Kidney (tissue), 14 donors: ENCODE results near the gene FMNL2. TPM values are rescaled to one million over a fixed set of nuclear protein-coding genes. Genes with fewer than 3 reads are reported as not detected.

Source experiments
- DNase-seq, 5 donors: peaks; one replicate each; pipeline ENCODE4 v3.0.0-alpha.2; 2013 to 2020
- FAIRE-seq: peaks from 2 replicates; lab custom pipeline; 2012; peaks lifted over from hg19 to GRCh38; lab: Jason Lieb, UNC
- H3K27ac ChIP-seq, 2 donors: one replicate each; pipeline ENCODE4 v1.7.0; 2013; ENCODE audit warnings: low read depth in 2 of 2, low read length in 2 of 2, inconsistent platforms in 1 of 2
- H3K27me3 ChIP-seq: one replicate; pipeline ENCODE4 v1.7.1; 2013; ENCODE audit warnings: low read length, inconsistent platforms; ENCODE audit not compliant: control insufficient read depth, insufficient read depth
- H3K36me3 ChIP-seq, 3 donors: one replicate each; pipeline versions ENCODE4 v1.7.0 to v1.7.1; 2013; ENCODE audit warnings: low read length in 3 of 3, control low read depth in 1 of 3, inconsistent platforms in 1 of 3; ENCODE audit not compliant: insufficient read depth in 3 of 3, control insufficient read depth in 2 of 3
- H3K4me1 ChIP-seq, 3 donors: one replicate each; pipeline versions ENCODE4 v1.7.0 to v1.7.1; 2013; ENCODE audit warnings: low read length in 3 of 3, inconsistent platforms in 1 of 3, low read depth in 1 of 3; ENCODE audit not compliant: control insufficient read depth in 2 of 3, insufficient read depth in 2 of 3
- H3K4me3 ChIP-seq, 3 donors: one replicate each; pipeline versions ENCODE4 v1.7.0 to v1.8.1; 2013; ENCODE audit warnings: low read length in 3 of 3, control low read depth in 1 of 3, inconsistent platforms in 1 of 3
- H3K9ac ChIP-seq, 3 donors: one replicate each; pipeline versions ENCODE4 v1.7.0 to v1.7.1; 2013; ENCODE audit warnings: low read length in 3 of 3, control low read depth in 1 of 3, inconsistent platforms in 1 of 3
- H3K9me3 ChIP-seq, 3 donors: one replicate each; pipeline versions ENCODE4 v1.7.0 to v1.7.1; 2013; ENCODE audit warnings: low read length in 3 of 3, control low read depth in 1 of 3, inconsistent platforms in 1 of 3; ENCODE audit not compliant: control insufficient read depth in 2 of 3, insufficient read depth in 1 of 3
- intact Hi-C: fragments of 100-400 bp; cut with DNase I; formaldehyde crosslinking; loops from one replicate; pipeline ENCODE4 v1.11.1; 2022
- polyA plus RNA-seq: library from polyadenylated mRNA; stranded (reverse); fragments of 350-450 nt; fragmentation: Illumina TruSeq; extraction: RNeasy Lipid Tissue Mini Kit (QIAGEN cat#74804); gene quantifications from one replicate; pipeline ENCODE4 v1.2.3, GENCODE V29; 2014; ENCODE audit warnings: low read depth, low replicate concordance; ENCODE audit not compliant: insufficient read depth
- total RNA-seq: library from RNA; stranded (reverse); fragmentation: NEBNext Ultra II Directional; extraction: Animal tissue kit (Norgen Biotek cat#: 25700); gene quantifications from one replicate; pipeline ENCODE4 v1.2.1, GENCODE V29; 2021
- TF ChIP-seq, protein P1 (sequence below): IDR thresholded peaks from 3 replicates; pipeline ENCODE4 v1.5.1; 2012; ENCODE audit warnings: mild to moderate bottlenecking, moderate library complexity, borderline replicate concordance; ENCODE audit not compliant: insufficient read depth; ENCODE audit errors: extremely low read depth
- donor health status: control.
- donor health status: control.
- donor health status: control.
- donor health status: control.
- donor health status: control.
- donor health status: DM: yes; HTN: yes; CAD: no.
- donor health status: Normal renal cell carcinoma (clear cell type).

The FMNL2 gene
- total and polyA plus RNA-seq, 2 donors from 2014 or later, result 10.7 to 39.1 TPM

GRCh38 chr2:152558158-152558984, 223.4 kb downstream of the FMNL2 start:
- TF ChIP-seq, protein P1, sequence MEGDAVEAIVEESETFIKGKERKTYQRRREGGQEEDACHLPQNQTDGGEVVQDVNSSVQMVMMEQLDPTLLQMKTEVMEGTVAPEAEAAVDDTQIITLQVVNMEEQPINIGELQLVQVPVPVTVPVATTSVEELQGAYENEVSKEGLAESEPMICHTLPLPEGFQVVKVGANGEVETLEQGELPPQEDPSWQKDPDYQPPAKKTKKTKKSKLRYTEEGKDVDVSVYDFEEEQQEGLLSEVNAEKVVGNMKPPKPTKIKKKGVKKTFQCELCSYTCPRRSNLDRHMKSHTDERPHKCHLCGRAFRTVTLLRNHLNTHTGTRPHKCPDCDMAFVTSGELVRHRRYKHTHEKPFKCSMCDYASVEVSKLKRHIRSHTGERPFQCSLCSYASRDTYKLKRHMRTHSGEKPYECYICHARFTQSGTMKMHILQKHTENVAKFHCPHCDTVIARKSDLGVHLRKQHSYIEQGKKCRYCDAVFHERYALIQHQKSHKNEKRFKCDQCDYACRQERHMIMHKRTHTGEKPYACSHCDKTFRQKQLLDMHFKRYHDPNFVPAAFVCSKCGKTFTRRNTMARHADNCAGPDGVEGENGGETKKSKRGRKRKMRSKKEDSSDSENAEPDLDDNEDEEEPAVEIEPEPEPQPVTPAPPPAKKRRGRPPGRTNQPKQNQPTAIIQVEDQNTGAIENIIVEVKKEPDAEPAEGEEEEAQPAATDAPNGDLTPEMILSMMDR, result no peak
- no peak for FAIRE-seq
- Histone ChIP-seq H3K4me3 (no peak overlapping the region), H3K27ac (no peak overlapping the region), H3K27me3 (no peaks in the 10 kb centered on the region), H3K9ac (no peak overlapping the region), H3K9me3 (no peaks in the 10 kb centered on the region), H3K36me3 (no peaks in the 10 kb centered on the region), H3K4me1 (no peaks in the 10 kb centered on the region)
- no peak for DNase-seq
- intact Hi-C loops, result no loop called here

- intact Hi-C loops, result no loop called here
- Histone ChIP-seq H3K27me3 (no peaks in the 10 kb centered on the region), H3K27ac (no peak overlapping the region), H3K9ac (no peak overlapping the region), H3K4me3 (no peak overlapping the region), H3K9me3 (no peaks in the 10 kb centered on the region), H3K4me1 (no peaks in the 10 kb centered on the region), H3K36me3 (no peaks in the 10 kb centered on the region)
- no peak for FAIRE-seq
- TF ChIP-seq, protein P1, result no peak
- DNase-seq, result no peak
Observed at GRCh38 chr2:152559008-152559407, 224.0 kb downstream of the FMNL2 start.

- no peak for DNase-seq
- Histone ChIP-seq H3K27me3 (no peaks in the 10 kb centered on the region), H3K4me1 (no peaks in the 10 kb centered on the region), H3K27ac (no peak overlapping the region), H3K36me3 (no peaks in the 10 kb centered on the region), H3K9me3 (no peaks in the 10 kb centered on the region), H3K9ac (no peak overlapping the region), H3K4me3 (no peak overlapping the region)
- intact Hi-C loops, result no loop called here
- no peak for FAIRE-seq
- TF ChIP-seq, protein P1, result no peak
Observed at GRCh38 chr2:152560166-152560565, 225.2 kb downstream of the FMNL2 start.
